ENCODE results near the gene DAB2IP.

Gene DAB2IP

DNA sequence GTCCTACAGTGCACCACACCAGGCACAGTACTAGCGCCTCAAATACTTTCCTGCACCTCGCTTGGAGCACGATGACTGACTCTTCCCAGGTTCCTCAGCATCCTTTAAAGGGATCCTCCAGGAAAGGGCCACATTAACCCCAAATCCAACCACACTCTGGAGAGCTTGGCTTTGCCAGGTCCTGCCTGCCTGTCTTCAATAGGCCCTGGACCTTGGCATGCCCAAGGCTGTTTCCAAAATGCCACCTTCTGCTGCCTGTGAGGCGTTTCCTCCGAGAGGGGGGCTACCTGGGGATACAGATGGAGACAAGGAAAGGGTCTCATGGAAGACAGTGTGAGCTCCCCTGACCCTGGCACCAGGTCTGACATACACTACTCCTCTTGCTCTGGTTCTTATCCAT is 169.9 kb downstream of the DAB2IP start:
- DNase-seq = no peak

DNA sequence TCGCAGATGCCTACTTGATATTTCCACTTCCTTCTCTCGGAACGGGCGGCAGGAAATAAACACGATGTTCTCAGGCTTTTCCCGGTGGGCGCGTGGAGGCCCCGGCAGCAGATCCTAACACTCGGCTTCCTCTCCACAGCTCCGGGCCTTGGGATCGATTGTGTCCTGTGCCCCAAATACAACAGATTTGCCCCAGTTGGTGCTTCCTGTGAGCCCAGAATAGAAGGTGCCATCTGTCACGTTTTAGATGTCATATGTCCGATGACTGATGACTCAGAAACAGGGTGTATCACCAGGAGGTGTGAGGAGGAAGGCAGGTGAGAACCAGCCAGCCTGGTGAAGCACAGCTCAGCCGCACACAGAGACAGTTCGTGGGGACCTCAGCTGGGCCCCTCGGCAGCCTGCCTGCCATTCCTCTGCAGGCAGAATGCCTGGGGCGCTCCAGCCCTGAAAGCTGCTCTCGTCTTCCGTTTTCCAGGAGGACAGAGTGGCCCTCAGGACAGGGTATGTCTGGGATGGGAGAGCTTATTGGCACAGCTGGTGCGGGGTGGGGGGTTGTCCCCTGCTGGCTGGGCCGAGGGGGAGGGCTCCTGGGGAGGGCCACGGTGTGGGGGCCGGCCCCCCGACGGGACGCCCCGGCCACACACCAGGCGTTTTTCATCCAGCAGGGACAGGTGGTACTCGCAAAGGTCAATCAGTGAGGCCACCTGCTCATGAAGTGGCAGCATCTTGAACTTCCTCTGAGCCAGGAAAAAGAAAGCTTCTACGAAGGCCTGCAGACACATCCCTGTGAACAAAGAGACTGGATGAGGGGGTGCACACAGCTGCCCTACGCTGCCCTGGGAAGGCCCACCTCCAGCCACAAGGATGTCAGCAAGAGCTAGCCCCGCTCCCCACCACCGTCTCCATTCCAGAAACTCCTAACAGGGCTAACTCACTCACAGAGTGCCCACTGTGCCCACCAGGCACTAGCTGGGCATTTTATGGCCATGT is 171.0 kb downstream of the DAB2IP start:
- no peak for DNase-seq

DNA sequence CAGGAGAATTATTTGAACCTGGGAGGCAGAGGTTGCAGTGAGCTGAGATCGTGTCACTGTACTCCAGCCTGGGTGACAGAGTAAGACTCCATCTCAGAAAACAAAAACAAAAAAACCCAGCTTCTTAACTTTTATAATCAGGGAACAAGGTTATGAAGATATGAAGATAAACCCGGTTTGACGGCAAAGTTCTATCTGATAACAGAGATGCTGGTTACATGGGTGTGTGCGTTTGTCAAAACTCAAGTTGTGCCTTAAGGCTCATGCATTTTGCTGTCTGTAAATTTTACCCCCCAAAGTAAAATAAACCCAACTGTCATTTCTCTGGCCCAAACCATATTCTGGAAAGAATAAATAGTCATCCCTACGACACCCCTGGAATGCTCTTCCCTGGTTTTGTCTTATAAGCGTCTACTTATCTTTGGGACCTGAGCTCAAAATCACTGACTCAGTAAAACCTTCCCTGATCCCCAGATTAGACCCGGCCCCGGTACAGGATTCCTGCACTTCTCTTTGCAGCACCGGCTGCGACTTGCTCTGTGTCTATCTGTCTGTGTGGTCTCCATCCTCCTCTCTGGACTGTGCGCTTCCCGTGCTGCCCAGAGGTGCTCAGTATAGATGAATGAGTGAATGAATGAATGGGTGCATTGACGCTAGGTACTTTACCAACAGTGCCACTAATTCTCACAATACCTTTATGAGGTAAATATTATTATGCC is 172.2 kb downstream of the DAB2IP start:
- no peak for DNase-seq

DNA sequence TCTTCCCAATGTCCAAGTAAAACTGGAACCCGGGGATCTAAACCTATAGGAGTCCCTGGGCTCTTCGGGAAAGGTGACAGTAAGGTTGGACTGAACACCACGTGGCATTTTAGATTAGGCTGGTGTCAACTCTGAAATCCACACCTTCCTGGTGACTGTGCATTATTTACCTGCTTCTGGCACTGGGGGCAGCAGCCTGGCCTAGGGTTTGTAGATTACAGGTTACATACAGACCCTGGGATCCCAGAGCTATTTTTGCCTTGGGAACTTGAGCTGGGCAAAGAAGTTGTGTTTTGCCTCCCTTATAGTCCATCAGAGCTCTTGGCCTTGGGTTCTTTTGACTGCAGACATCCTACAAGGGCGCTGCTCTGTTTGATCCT is 173.2 kb downstream of the DAB2IP start:
- no peak for DNase-seq

DNA sequence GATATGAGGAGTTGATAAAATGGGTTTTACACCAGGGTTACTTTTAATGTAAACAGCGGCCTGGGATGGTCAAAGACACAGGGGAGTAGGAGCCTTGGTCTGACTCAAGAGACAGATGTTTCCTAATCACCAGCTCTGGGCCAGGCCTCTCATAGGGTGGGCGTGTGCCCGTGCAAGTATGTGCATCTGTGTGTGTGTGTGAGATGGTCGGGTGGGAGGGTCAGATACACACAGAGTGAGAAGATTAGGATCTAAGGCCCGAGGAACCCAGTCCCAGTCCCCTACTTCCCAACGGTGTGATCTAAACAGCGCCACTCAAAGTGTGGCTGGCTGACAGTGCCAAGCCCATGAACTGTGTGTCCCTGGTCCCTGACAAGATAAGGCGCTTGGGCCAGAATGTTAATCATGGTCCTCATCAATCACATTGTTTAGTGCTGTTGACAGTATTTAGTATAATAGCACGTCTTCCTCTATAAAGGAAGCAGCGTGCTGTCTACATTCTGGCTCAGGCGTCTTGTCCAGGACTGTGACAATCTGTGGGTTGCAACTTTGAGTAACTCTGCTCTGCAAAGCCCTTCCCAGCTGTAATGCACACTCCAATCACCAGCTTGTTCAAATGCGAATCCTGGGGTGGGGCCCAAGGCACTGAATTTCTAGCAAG is 173.7 kb downstream of the DAB2IP start:
- DNase-seq = no peak

DNA sequence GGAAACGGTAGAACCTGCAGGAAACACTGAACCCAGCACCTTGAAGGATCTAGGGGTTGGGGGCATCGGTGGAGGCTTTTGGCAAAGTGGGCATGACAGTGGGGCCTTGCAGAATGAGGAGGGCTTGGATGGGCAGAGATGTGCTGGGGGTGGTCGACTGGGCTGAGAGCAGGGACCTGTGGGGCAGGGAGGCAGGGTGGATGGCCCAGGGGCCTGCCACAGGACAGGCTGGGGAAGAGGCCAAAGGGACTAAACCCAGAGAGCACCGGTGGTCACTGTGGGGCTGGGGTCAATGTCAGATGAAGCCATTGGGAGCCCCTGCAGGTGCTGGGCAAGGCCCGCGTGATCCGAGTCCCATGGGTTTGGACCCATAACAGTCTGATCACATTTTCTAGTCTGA is 175.3 kb downstream of the DAB2IP start:
- DNase-seq = no peak

DNA sequence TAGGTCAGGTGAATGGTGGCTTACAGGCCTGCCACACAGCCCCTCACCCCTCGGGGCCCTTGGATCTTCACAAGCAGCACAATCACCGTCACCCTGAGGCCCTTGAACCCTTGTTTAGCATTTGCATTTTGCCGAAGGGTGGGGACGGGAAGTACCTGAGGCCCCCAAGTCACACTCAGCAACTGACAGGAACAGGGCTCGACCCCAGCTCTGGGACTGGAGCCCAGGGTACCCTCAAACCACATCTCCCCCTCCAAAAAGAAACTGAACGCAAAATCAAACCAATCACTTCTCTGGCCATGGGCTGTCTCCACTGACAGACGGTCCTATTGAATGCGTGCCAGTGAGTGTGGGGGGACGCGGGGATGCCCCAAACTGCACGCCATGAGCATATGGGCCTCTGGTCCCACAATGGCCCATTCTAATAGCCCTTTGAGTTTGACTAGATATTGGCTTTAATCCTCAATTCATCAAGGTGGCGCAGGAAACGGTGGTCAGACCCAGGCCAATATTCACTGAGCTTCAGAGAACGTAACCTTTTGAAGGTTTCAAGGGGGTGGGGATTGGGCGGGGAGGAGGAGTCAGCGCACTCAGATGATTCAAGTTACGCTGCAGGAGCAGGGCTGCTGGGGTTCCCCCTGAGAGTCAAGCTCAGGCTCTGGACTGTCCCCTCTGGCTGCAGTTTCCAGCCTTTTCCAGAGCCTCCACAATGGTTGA is 176.0 kb downstream of the DAB2IP start:
- no peak for DNase-seq

DNA sequence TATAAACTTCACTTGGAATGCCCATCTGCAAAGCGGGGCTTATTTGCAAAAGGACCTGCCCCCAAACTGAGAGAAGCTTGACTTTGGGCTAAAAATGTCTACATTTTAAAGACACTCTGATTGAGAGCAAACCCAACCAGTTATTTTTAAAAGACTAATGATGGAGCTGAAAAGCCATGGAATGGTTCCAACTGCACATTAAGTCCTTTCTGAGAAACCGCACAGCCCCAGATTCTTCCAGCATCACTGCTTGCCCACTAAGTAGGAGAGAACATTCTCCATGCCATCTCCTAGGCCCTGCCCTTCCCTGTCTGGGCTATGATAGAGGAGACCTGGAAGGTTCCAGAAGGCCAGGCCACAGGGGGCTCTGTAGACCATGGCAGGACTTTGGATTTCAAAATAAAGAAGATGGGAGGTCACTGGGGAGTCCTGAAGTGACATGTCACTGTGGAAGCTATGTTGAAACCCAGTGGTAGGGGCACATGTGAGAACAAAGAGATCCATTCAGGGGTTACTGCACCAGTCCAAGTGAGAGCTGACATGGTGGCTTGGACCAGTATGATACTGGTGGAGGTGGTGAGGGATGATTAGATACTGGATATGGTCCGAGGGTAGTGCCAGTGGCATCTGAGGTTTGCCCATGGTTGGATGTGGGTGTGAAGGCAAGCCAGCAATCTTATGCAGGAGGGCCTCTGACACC is 179.2 kb downstream of the DAB2IP start:
- DNase-seq = no peak

DNA sequence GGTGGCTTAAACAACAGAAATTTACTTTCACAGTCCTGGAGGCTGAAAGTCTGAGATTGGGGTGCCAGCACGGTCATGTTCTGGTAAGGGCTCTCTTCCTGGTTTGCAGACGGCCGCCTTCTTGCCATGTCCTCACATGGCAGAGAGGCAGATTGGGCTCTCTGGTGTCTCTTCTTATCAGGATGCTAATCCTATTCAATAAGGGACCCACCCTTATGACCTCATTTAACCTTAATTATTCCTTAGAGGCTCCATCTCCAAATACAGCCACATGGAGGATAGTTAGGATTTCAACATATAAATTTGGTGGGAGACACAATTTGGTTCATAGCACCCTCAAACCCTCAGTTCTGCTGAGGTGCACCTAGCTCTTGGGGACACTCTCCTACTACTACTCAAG is 180.4 kb downstream of the DAB2IP start:
- no peak for DNase-seq

DNA sequence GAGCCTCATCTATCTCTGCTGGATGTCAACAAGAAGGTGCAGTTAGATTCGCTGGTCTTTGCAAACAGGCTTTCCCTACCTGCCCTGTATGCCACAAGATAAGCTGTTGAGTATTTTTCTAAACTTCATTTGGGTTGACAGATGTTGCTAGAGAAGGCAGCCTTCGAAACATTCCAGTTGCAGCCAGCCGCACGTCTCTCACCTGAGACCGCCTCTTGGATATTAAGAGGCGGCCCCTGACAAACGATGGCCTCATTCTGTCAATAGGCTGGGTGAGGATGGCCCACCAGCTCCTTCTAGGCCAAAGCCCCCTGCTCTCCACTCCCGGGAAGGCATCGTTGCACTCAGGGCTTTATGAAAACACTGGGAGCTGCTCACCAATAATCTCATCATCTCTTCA is 181.6 kb downstream of the DAB2IP start:
- no peak for DNase-seq

All from NCI-H187 (cell line).